Ishikawa (cell line): ENCODE measurements around the gene ATP9B.

Experiments
- CEBPB ChIP-seq: IDR thresholded peaks from 2 replicates; pipeline ENCODE4 v1.6.1; 2012
- EGR1 ChIP-seq: IDR thresholded peaks from 2 replicates; pipeline ENCODE4 v1.6.1; 2012
- EP300 ChIP-seq: IDR thresholded peaks from 2 replicates; pipeline ENCODE4 v1.6.1; 2012; ENCODE audit warnings: borderline replicate concordance
- FOXM1 ChIP-seq: IDR thresholded peaks from 2 replicates; pipeline ENCODE4 v1.6.1; 2012; ENCODE audit warnings: low read depth, borderline replicate concordance
- RAD21 ChIP-seq: IDR thresholded peaks from 2 replicates; pipeline ENCODE4 v1.6.1; 2012; ENCODE audit warnings: low read depth
- TAF1 ChIP-seq: IDR thresholded peaks from 2 replicates; pipeline ENCODE4 v1.6.1; 2012; ENCODE audit warnings: low read depth, mild to moderate bottlenecking
- USF1 ChIP-seq: IDR thresholded peaks from 2 replicates; pipeline ENCODE4 v1.6.1; 2012

GRCh38 chr18:79299711-79300110 lies 230.5 kb downstream of the ATP9B start:
- TF ChIP-seq CEBPB (no peak), EP300 (no peak), FOXM1 (no peak), USF1 (no peak), RAD21 (no peak), EGR1 (no peak), TAF1 (no peak)
